Body of pancreas (tissue), 4 donors: Measurements from ENCODE around the gene TBC1D19.

Source experiments
- CTCF ChIP-seq, 7 experiments: fragments of 450-650 bp in 4 of 7; fragments of 200-600 bp in 3 of 7; sonication (generic) in 3 of 7; IDR thresholded peaks; one replicate each; pipeline ENCODE4 v1.5.1; 2016 to 2019; ENCODE audit warnings: antibody characterized with exemption in 7 of 7
- POLR2A ChIP-seq, 3 donors: fragments of 450-650 bp; IDR thresholded peaks; one replicate each; pipeline ENCODE4 v1.6.1; 2016; ENCODE audit warnings: antibody characterized with exemption in 3 of 3, mild to moderate bottlenecking in 2 of 3

GRCh38 chr4:26786916-26787315 lies 203.0 kb downstream of the TBC1D19 start:
- TF ChIP-seq CTCF (IDR thresholded peaks at IDR 0.05) = no peak
- no peak for TF ChIP-seq POLR2A (IDR thresholded peaks at IDR 0.05)
